ENCODE results near the gene CAPN13.

Gene CAPN13

DNA sequence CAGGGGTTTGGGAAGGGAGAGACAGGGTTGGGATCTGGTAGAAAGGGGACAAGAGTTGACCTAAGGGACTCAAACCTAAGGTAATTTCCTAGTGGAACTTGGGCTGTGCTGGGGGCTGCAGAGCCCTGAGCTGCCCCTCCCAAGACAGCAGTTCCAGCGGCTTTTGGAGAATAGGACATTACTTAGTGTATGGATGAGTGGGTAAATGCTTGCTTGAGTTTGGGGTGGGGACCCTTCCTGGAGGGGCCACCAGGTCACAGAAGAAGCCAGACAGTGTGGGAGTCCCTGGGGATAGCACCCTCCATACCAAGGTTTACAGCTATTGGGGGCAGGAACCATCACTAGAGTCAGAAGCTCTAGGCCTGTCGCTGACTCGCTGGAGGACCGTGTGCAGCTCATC lies 111.5 kb downstream of the CAPN13 start:
- H3K9me3 ChIP-seq (ENCODE audit: control insufficient read depth, insufficient read depth, low read length), result peaks cover 18% of the 10 kb centered on the region
- H3K36me3 ChIP-seq (ENCODE audit: control insufficient read depth, insufficient read depth, low read length), result no peaks in the 10 kb centered on the region
- H3K27me3 ChIP-seq (ENCODE audit: control insufficient read depth, insufficient read depth, low read length), result no peaks in the 10 kb centered on the region; the same call in 1 of the 2 replicates
- H3K4me1 ChIP-seq (ENCODE audit: control insufficient read depth, insufficient read depth, low read length), result no peaks in the 10 kb centered on the region
- H3K27ac ChIP-seq (ENCODE audit: low read depth, low read length), result no peak overlapping the region
- no peak overlapping the region for H3K9ac ChIP-seq (ENCODE audit: low read depth, low read length)
- H3K4me3 ChIP-seq (ENCODE audit: low read depth, low read length), result no peak overlapping the region

DNA sequence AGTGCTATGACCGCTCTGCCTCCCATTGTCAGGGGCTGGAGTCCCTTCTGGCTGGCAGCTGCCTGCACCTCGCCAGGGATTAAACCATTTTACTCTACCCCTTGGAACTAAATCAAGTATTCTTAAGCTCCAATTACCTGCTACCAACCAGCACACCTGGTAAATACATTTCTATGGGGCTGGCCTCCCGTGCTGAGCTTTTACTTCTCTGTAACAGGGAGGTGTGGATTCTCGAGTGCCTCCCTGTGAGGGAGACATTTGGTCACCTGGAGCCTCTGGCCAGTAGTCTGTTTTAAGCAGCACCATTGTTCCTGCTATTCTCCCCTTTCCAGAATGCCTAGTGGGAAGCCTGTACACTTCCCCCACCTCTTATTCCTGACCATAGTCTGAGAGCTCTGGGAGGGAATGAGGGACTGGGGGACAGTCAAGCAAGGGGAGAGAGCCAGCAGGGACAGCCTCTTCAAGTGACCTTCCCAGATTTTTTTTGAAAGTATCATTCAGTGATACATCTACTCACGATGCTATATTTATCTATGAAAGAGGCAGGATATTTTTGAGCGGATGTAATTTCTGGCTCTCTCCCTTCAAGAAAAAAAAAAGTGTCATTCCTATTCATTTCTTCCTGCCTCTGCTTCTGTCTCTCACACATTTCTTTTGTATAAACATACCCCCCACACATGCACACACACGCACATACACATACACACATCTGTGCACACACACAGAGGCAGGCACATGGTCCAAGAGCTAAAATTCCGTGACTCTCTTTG lies 112.8 kb downstream of the CAPN13 start:
- peaks cover 8% of the 10 kb centered on the region for H3K9me3 ChIP-seq (ENCODE audit: control insufficient read depth, insufficient read depth, low read length)
- no peak overlapping the region for H3K4me3 ChIP-seq (ENCODE audit: low read depth, low read length)
- H3K4me1 ChIP-seq (ENCODE audit: control insufficient read depth, insufficient read depth, low read length), result no peaks in the 10 kb centered on the region
- H3K36me3 ChIP-seq (ENCODE audit: control insufficient read depth, insufficient read depth, low read length), result no peaks in the 10 kb centered on the region
- H3K27ac ChIP-seq (ENCODE audit: low read depth, low read length), result no peak overlapping the region
- H3K9ac ChIP-seq (ENCODE audit: low read depth, low read length), result no peak overlapping the region
- H3K27me3 ChIP-seq (ENCODE audit: control insufficient read depth, insufficient read depth, low read length), result no peaks in the 10 kb centered on the region; the same call in 1 of the 2 replicates

- no peaks in the 10 kb centered on the region for H3K4me1 ChIP-seq (ENCODE audit: control insufficient read depth, insufficient read depth, low read length)
- no peaks in the 10 kb centered on the region; the same call in 1 of the 2 replicates for H3K27me3 ChIP-seq (ENCODE audit: control insufficient read depth, insufficient read depth, low read length)
- H3K36me3 ChIP-seq (ENCODE audit: control insufficient read depth, insufficient read depth, low read length), result no peaks in the 10 kb centered on the region
- H3K9ac ChIP-seq (ENCODE audit: low read depth, low read length), result no peak overlapping the region
- no peak overlapping the region for H3K27ac ChIP-seq (ENCODE audit: low read depth, low read length)
- peaks cover 8% of the 10 kb centered on the region for H3K9me3 ChIP-seq (ENCODE audit: control insufficient read depth, insufficient read depth, low read length)
- no peak overlapping the region for H3K4me3 ChIP-seq (ENCODE audit: low read depth, low read length)
Observed at GRCh38 chr2:30693821-30694281, 113.4 kb downstream of the CAPN13 start.

- no peaks in the 10 kb centered on the region; the same call in 1 of the 2 replicates for H3K27me3 ChIP-seq (ENCODE audit: control insufficient read depth, insufficient read depth, low read length)
- H3K4me3 ChIP-seq (ENCODE audit: low read depth, low read length), result no peak overlapping the region
- no peak overlapping the region for H3K9ac ChIP-seq (ENCODE audit: low read depth, low read length)
- H3K4me1 ChIP-seq (ENCODE audit: control insufficient read depth, insufficient read depth, low read length), result no peaks in the 10 kb centered on the region
- H3K36me3 ChIP-seq (ENCODE audit: control insufficient read depth, insufficient read depth, low read length), result no peaks in the 10 kb centered on the region
- no peak overlapping the region for H3K27ac ChIP-seq (ENCODE audit: low read depth, low read length)
- H3K9me3 ChIP-seq (ENCODE audit: control insufficient read depth, insufficient read depth, low read length), result peaks cover 6% of the 10 kb centered on the region
Observed at GRCh38 chr2:30692829-30693275, 114.4 kb downstream of the CAPN13 start.

DNA sequence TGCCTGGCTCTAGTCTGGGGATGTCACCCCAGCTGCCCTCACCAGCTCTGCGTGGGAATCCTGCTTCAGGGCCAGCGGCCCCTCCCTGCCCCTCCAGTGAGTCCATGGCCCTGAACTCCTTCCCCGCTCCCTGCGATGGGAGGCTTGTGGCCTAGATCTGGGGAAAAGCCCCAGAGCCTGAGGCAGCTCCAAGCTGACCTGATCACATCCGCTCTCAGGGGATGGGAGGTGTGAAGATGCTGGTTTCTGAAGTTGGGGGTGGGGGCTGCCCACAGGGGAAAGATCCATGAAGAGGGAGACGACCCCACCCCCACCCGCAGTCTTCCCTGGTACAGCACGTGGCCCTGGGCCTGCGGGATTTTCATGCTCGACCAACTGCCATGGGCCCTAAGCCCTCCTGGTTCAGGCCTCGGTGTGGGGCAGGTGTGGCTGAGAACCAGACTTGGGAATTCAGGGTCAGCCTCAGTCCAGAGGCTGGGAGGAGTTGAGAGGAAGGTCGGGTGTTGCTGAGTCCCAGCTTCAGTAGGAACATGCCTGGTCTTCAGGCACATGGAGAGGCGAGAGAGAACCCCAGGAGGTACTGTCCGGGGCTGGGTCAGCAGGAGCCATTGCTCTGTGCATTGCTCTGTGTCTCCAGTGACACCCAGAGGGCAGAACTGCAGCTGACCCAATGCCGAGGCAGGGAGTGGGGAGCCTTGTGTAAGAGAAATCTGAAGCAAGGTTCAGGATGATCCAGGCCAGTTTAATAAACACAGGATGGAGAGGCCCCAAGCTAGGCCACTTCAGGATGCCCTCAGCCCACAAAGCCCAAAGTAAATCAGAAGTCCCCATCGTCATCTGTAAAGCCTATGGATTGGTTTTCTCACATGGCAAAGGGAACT lies 115.1 kb downstream of the CAPN13 start:
- H3K36me3 ChIP-seq (ENCODE audit: control insufficient read depth, insufficient read depth, low read length), result no peaks in the 10 kb centered on the region
- no peak overlapping the region for H3K9ac ChIP-seq (ENCODE audit: low read depth, low read length)
- H3K4me1 ChIP-seq (ENCODE audit: control insufficient read depth, insufficient read depth, low read length), result no peaks in the 10 kb centered on the region
- H3K9me3 ChIP-seq (ENCODE audit: control insufficient read depth, insufficient read depth, low read length), result no peaks in the 10 kb centered on the region
- no peak overlapping the region for H3K27ac ChIP-seq (ENCODE audit: low read depth, low read length)
- H3K4me3 ChIP-seq (ENCODE audit: low read depth, low read length), result no peak overlapping the region
- no peaks in the 10 kb centered on the region; the same call in 1 of the 2 replicates for H3K27me3 ChIP-seq (ENCODE audit: control insufficient read depth, insufficient read depth, low read length)

GRCh38 chr2:30691091-30691947 lies 115.9 kb downstream of the CAPN13 start:
- Histone ChIP-seq H3K9me3 (ENCODE audit: control insufficient read depth, insufficient read depth, low read length) (no peaks in the 10 kb centered on the region), H3K4me3 (ENCODE audit: low read depth, low read length) (no peak overlapping the region), H3K9ac (ENCODE audit: low read depth, low read length) (no peak overlapping the region), H3K4me1 (ENCODE audit: control insufficient read depth, insufficient read depth, low read length) (no peaks in the 10 kb centered on the region), H3K27me3 (ENCODE audit: control insufficient read depth, insufficient read depth, low read length) (no peaks in the 10 kb centered on the region; the same call in 1 of the 2 replicates), H3K27ac (ENCODE audit: low read depth, low read length) (no peak overlapping the region), H3K36me3 (ENCODE audit: control insufficient read depth, insufficient read depth, low read length) (no peaks in the 10 kb centered on the region)

- Histone ChIP-seq H3K36me3 (ENCODE audit: control insufficient read depth, insufficient read depth, low read length) (no peaks in the 10 kb centered on the region), H3K9ac (ENCODE audit: low read depth, low read length) (no peak overlapping the region), H3K27me3 (ENCODE audit: control insufficient read depth, insufficient read depth, low read length) (no peaks in the 10 kb centered on the region; the same call in 1 of the 2 replicates), H3K4me1 (ENCODE audit: control insufficient read depth, insufficient read depth, low read length) (no peaks in the 10 kb centered on the region), H3K9me3 (ENCODE audit: control insufficient read depth, insufficient read depth, low read length) (no peaks in the 10 kb centered on the region), H3K27ac (ENCODE audit: low read depth, low read length) (no peak overlapping the region), H3K4me3 (ENCODE audit: low read depth, low read length) (no peak overlapping the region)
Observed at GRCh38 chr2:30690126-30690561, 117.1 kb downstream of the CAPN13 start.

DNA sequence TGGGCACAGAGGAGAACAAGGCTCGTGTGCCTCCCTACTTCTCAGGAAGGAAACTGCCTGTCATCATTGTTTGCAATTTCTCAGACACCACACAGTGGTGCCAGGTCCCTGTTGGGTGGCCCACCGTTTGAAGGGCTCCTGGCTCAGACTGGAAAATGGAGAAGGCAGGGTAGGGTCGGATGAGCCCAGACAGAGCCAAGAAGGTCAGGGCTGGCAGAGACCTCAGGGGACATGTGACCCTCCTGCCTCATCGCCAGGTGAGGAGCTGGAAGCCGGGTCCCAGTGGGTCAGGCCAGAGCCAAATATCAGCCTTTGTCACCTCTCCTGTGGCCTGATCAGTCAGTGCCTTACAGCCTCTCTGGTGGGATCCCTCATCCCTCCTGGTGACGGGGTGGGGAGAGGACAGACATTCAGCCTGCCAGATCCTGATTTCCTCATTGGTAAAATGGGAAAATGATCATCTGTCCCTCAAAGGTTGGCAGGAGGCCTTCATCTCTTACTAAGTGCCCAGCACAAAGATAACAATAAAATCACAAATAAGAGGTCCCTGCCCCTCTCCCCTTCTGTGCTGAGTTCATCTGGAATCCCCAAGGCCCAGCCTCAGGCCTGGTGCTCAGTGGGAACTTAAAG lies 117.6 kb downstream of the CAPN13 start:
- Histone ChIP-seq H3K27me3 (ENCODE audit: control insufficient read depth, insufficient read depth, low read length) (no peaks in the 10 kb centered on the region), H3K9ac (ENCODE audit: low read depth, low read length) (no peak overlapping the region), H3K9me3 (ENCODE audit: control insufficient read depth, insufficient read depth, low read length) (no peaks in the 10 kb centered on the region), H3K27ac (ENCODE audit: low read depth, low read length) (no peak overlapping the region), H3K4me1 (ENCODE audit: control insufficient read depth, insufficient read depth, low read length) (no peaks in the 10 kb centered on the region), H3K36me3 (ENCODE audit: control insufficient read depth, insufficient read depth, low read length) (no peaks in the 10 kb centered on the region), H3K4me3 (ENCODE audit: low read depth, low read length) (no peak overlapping the region)

- H3K4me1 ChIP-seq (ENCODE audit: control insufficient read depth, insufficient read depth, low read length), result no peaks in the 10 kb centered on the region
- H3K36me3 ChIP-seq (ENCODE audit: control insufficient read depth, insufficient read depth, low read length), result no peaks in the 10 kb centered on the region
- no peaks in the 10 kb centered on the region for H3K9me3 ChIP-seq (ENCODE audit: control insufficient read depth, insufficient read depth, low read length)
- no peaks in the 10 kb centered on the region for H3K27me3 ChIP-seq (ENCODE audit: control insufficient read depth, insufficient read depth, low read length)
- no peak overlapping the region for H3K27ac ChIP-seq (ENCODE audit: low read depth, low read length)
- H3K4me3 ChIP-seq (ENCODE audit: low read depth, low read length), result no peak overlapping the region
- H3K9ac ChIP-seq (ENCODE audit: low read depth, low read length), result no peak overlapping the region
Observed at GRCh38 chr2:30688956-30689401, 118.3 kb downstream of the CAPN13 start.

GRCh38 chr2:30686669-30687068 lies 120.6 kb downstream of the CAPN13 start:
- Histone ChIP-seq H3K4me1 (ENCODE audit: control insufficient read depth, insufficient read depth, low read length) (no peaks in the 10 kb centered on the region), H3K27me3 (ENCODE audit: control insufficient read depth, insufficient read depth, low read length) (no peaks in the 10 kb centered on the region), H3K36me3 (ENCODE audit: control insufficient read depth, insufficient read depth, low read length) (no peaks in the 10 kb centered on the region), H3K9ac (ENCODE audit: low read depth, low read length) (no peak overlapping the region), H3K27ac (ENCODE audit: low read depth, low read length) (no peak overlapping the region), H3K4me3 (ENCODE audit: low read depth, low read length) (no peak overlapping the region), H3K9me3 (ENCODE audit: control insufficient read depth, insufficient read depth, low read length) (no peaks in the 10 kb centered on the region)
